ENCODE measurements around the gene PTGDR2. TPM values are rescaled to one million over a fixed set of nuclear protein-coding genes. Genes with fewer than 3 reads are reported as not detected.

The PTGDR2 gene
- 0.07 to 0.14 TPM (median 0.14 TPM) in 3 replicates for total RNA-seq (2021)
- percentile 10 among the genes with signal in this experiment for Bru-seq, nascent RNA
- long read RNA-seq, experiment 1, result 0 reads
- long read RNA-seq, experiment 2, result 0 reads
- long read RNA-seq, experiment 3, result 0 reads

- DNase-seq (ENCODE audit: low spot score), result no peak
- Mint-ChIP-seq H3K36me3 (peaks cover 7% of the 10 kb centered on the region), H3K9me3 (no peaks in the 10 kb centered on the region), H3K4me1 (peaks cover 10% of the 10 kb centered on the region), H3K4me3 (no peak within 1 kb of the TSS), H3K27ac (no peak within 1 kb of the TSS), H3K27me3 (ENCODE audit: low read depth) (peaks cover 13% of the 10 kb centered on the region)
- ATAC-seq, result no peak
- no peak for TF ChIP-seq ZNF425 (CRISPR knock-in tag; conservative IDR thresholded peaks at IDR 0.05)
- no peak for TF ChIP-seq MXD4 (CRISPR knock-in tag; IDR thresholded peaks at IDR 0.05; ENCODE audit: borderline replicate concordance)
- TF ChIP-seq FOXK1 (CRISPR knock-in tag; IDR thresholded peaks at IDR 0.05), result no peak
- no peak for TF ChIP-seq HMGA2 (CRISPR knock-in tag; IDR thresholded peaks at IDR 0.05)
- TF ChIP-seq NR3C1 (CRISPR knock-in tag; conservative IDR thresholded peaks at IDR 0.05; ENCODE audit: low read depth), result no peak
- TF ChIP-seq USF2 (CRISPR knock-in tag; IDR thresholded peaks at IDR 0.05), result no peak
- no peak for TF ChIP-seq IRF1 (CRISPR knock-in tag; IDR thresholded peaks at IDR 0.05)
- TF ChIP-seq SOX15 (CRISPR knock-in tag; IDR thresholded peaks at IDR 0.05), result no peak
- TF ChIP-seq ZBTB21 (CRISPR knock-in tag; IDR thresholded peaks at IDR 0.05; ENCODE audit: borderline replicate concordance), result no peak
- CTCF ChIA-PET, result interaction anchor here (0.7 to 1.5 kb wide), 6 partner anchors 12 to 80 kb away, joined by 3 to 6 read pairs (median 4); no protein-coding TSS in a partner anchor
- POLR2A ChIA-PET, result no interaction called here
Measured at GRCh38 chr11:60855726-60856633, at the start of gene PTGDR2. Gene PTGDR2 (minus strand): TSS chr11:60855950. CDS start chr11:60853722, 2,228 bp downstream.

- DNase-seq (ENCODE audit: low spot score) (no peak), ATAC-seq (no peak)
- peaks cover 18% of the 10 kb centered on the region for H3K4me1 Mint-ChIP-seq
- H3K27ac Mint-ChIP-seq, result peak overlapping the region; percentile 66
- CTCF ChIA-PET, result interaction anchor here (1.4 to 3.4 kb wide), 5 partner anchors 10 to 130 kb away, joined by 3 to 26 read pairs (median 9); partner anchors contain the start of gene TMEM109
- H3K36me3 Mint-ChIP-seq, result peaks cover 32% of the 10 kb centered on the region
- POLR2A ChIA-PET, result interaction anchor here (1.0 kb wide), 1 partner anchor 9 kb away, joined by 3 read pairs; the partner anchor contains the start of gene TMEM109
- peaks cover 18% of the 10 kb centered on the region for H3K27me3 Mint-ChIP-seq (ENCODE audit: low read depth)
- H3K9me3 Mint-ChIP-seq, result peaks cover 6% of the 10 kb centered on the region; the same call in 1 of the 2 replicates
- peak overlapping the region; percentile 88 for H3K4me3 Mint-ChIP-seq
- no peak for TF ChIP-seq ZNF317 (CRISPR knock-in tag; IDR thresholded peaks at IDR 0.05; ENCODE audit: borderline replicate concordance, low read depth)
- TF ChIP-seq USF2 (CRISPR knock-in tag; IDR thresholded peaks at IDR 0.05), result no peak
- TF ChIP-seq SOX15 (CRISPR knock-in tag; IDR thresholded peaks at IDR 0.05), result no peak
- TF ChIP-seq FOXP1 (CRISPR knock-in tag; IDR thresholded peaks at IDR 0.05; ENCODE audit: borderline replicate concordance), result no peak
- no peak for TF ChIP-seq TEAD4 (CRISPR knock-in tag; IDR thresholded peaks at IDR 0.05)
- TF ChIP-seq JUN (CRISPR knock-in tag; IDR thresholded peaks at IDR 0.05), result no peak
- TF ChIP-seq ZNF263 (CRISPR knock-in tag; IDR thresholded peaks at IDR 0.05; ENCODE audit: low read depth), result no peak
- TF ChIP-seq ZNF281 (CRISPR knock-in tag; IDR thresholded peaks at IDR 0.05), result no peak
- TF ChIP-seq TCF7 (CRISPR knock-in tag; IDR thresholded peaks at IDR 0.05; ENCODE audit: low read depth), result no peak
- no peak for TF ChIP-seq HMGA2 (CRISPR knock-in tag; IDR thresholded peaks at IDR 0.05)
- TF ChIP-seq CBFB (CRISPR knock-in tag; IDR thresholded peaks at IDR 0.05; ENCODE audit: low read depth), result no peak
- TF ChIP-seq FOXK1 (CRISPR knock-in tag; IDR thresholded peaks at IDR 0.05), result no peak
- no peak for TF ChIP-seq ELF4 (CRISPR knock-in tag; IDR thresholded peaks at IDR 0.05; ENCODE audit: low read depth)
- no peak for TF ChIP-seq ZNF232 (CRISPR knock-in tag; IDR thresholded peaks at IDR 0.05)
- TF ChIP-seq ATF2 (CRISPR knock-in tag; IDR thresholded peaks at IDR 0.05; ENCODE audit: borderline replicate concordance, low read depth), result no peak
- no peak for TF ChIP-seq ERG (CRISPR knock-in tag; IDR thresholded peaks at IDR 0.05)
- no peak for TF ChIP-seq ZNF423 (CRISPR knock-in tag; IDR thresholded peaks at IDR 0.05)
Measured at GRCh38 chr11:60905047-60905446, 49.3 kb upstream of the PTGDR2 start.
